T-cell (primary cell): Measurements from ENCODE around the gene SLTM. TPM values are rescaled to one million over a fixed set of nuclear protein-coding genes. Genes with fewer than 3 reads are reported as not detected.
"Not testable (repeated sequence)": the region's sequence is repeated elsewhere in the genome, so short reads cannot be mapped to it uniquely, and the experiment has no call there.

Experiments used
- ATAC-seq, 4 experiments: fragments of 200-7000 bp in 3 of 4; fragments of 150-1000 bp in 1 of 4; cut with Tn5 transposase; replicated peaks in 1 of 4; 1 replicate in 3 of 4; 2 replicates in 1 of 4; pipeline ENCODE4 v1.10.0; 2021; ENCODE audit warnings: moderate library complexity in 3 of 4, mild to moderate bottlenecking in 2 of 4, moderate number of reproducible peaks in 1 of 4
- CTCF ChIA-PET, 2 donors: fragments of 300-600 bp; sonication (Branson Sonifier 250); formaldehyde crosslinking; loops; one replicate each; lab custom pipeline; 2022; ENCODE audit warnings: antibody characterized with exemption in 2 of 2; lab: Charles Lee
- POLR2A ChIA-PET, 2 donors: fragments of 300-600 bp; sonication (Branson Sonifier 250); formaldehyde crosslinking; loops; one replicate each; lab custom pipeline; 2022; ENCODE audit warnings: antibody characterized with exemption in 2 of 2; lab: Charles Lee
- DNase-seq, 35 experiments: peaks; one replicate each; pipeline versions ENCODE4 v3.0.0 to v3.0.0-alpha.2; 2013 to 2023
- H3K27ac ChIP-seq: one replicate; pipeline ENCODE4 v1.5.1; 2013; ENCODE audit warnings: low read length
- H3K27me3 ChIP-seq, 2 experiments: replicated peaks in 1 of 2; 1 replicate in 1 of 2; 2 replicates in 1 of 2; pipeline versions ENCODE4 v1.6.1 to v1.7.0; 2013; ENCODE audit warnings: low read length in 1 of 2, mixed read lengths in 1 of 2; ENCODE audit not compliant: control insufficient read depth in 2 of 2, insufficient read depth in 2 of 2; ENCODE audit errors: extremely low read depth in 1 of 2
- H3K36me3 ChIP-seq, 2 donors: 1 replicate in 1 of 2; 2 replicates in 1 of 2; pipeline versions ENCODE4 v1.6.1 to v1.7.0; 2013; ENCODE audit warnings: low read length in 1 of 2; ENCODE audit not compliant: control insufficient read depth in 2 of 2, insufficient read depth in 1 of 2; ENCODE audit errors: extremely low read depth in 1 of 2
- H3K4me1 ChIP-seq, 2 experiments: 1 replicate in 1 of 2; 2 replicates in 1 of 2; pipeline versions ENCODE4 v1.6.1 to v1.7.0; 2013; ENCODE audit warnings: low read length in 2 of 2, mixed read lengths in 1 of 2; ENCODE audit not compliant: insufficient read depth in 2 of 2, control insufficient read depth in 1 of 2; ENCODE audit errors: extremely low read depth in 1 of 2
- H3K4me3 ChIP-seq, 2 donors: 1 replicate in 1 of 2; 2 replicates in 1 of 2; pipeline versions ENCODE4 v1.5.1 to v1.7.0; 2013; ENCODE audit warnings: mild to moderate bottlenecking in 2 of 2, low read length in 1 of 2, moderate library complexity in 1 of 2; ENCODE audit not compliant: control insufficient read depth in 1 of 2; ENCODE audit errors: extremely low read depth in 1 of 2
- H3K9me3 ChIP-seq: 2 replicates; pipeline ENCODE4 v1.7.0; 2013
- H3K27ac Mint-ChIP-seq, 2 donors: one replicate each; pipeline ENCODE4 v1.8.0; 2020 to 2021; ENCODE audit warnings: mild to moderate bottlenecking in 2 of 2, mixed read lengths in 2 of 2
- H3K27me3 Mint-ChIP-seq, 2 donors: one replicate each; pipeline ENCODE4 v1.8.0; 2021 to 2022; ENCODE audit warnings: mixed read lengths in 2 of 2
- H3K36me3 Mint-ChIP-seq: one replicate; pipeline ENCODE4 v1.8.0; 2021; ENCODE audit warnings: mixed read lengths
- H3K4me1 Mint-ChIP-seq, 3 donors: one replicate each; pipeline ENCODE4 v1.8.0; 2020 to 2022; ENCODE audit warnings: mixed read lengths in 3 of 3, mild to moderate bottlenecking in 1 of 3
- H3K4me3 Mint-ChIP-seq, 3 donors: one replicate each; pipeline ENCODE4 v1.8.0; 2020 to 2022; ENCODE audit warnings: mild to moderate bottlenecking in 3 of 3, mixed read lengths in 3 of 3, moderate library complexity in 3 of 3
- H3K9me3 Mint-ChIP-seq, 3 donors: one replicate each; pipeline ENCODE4 v1.8.0; 2020 to 2022; ENCODE audit warnings: mixed read lengths in 3 of 3
- WGBS: methylation state at CpG from one replicate; pipeline ENCODE4 v1.1.5; 2013; ENCODE audit warnings: missing lambda C conversion rate; ENCODE audit not compliant: insufficient coverage; 5-methylcytosine and 5-hydroxymethylcytosine counted together
- total RNA-seq, 35 experiments: library from RNA in 6 of 35; stranded (reverse) in 6 of 35; fragments of 120-200 nt in 1 of 35; gene quantifications; one replicate each; pipeline versions ENCODE4 v1.2.1 to v1.2.4 and lab custom pipeline; 2013 to 2026

Gene SLTM
- total RNA-seq, 5 donors from 2014 or later (not counting 1 experiment from before 2014, with no cell fraction given): 129 to 172 (median 140) TPM

DNA sequence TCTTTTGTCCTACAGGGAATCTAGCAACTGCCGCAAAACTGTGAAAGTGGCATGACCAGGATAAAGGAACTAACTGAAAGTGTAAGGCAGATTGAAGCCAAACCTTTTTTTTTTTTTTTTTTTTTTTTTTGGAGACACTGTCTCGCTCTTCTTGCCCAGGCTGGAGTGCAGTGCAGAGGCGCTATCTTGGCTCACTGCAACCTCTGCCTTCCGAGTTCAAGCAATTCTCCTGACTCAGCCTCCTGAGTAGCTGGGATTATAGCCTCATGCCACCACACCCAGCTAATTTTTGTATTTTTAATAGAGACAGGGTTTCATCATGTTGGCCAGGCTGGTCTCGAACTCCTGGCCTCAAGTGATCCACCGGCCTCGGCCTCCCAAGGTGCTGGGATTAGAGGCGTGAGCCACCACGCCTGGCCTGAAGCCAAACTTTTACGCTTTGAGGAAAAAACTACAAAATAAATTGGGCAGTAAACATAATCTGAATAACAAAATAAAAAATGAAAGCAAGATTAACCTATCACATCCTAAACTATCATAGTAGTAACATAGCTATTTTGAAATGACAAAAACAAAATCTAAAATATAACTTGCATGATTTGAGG, 9.7 kb downstream of the SLTM start:
- DNase-seq (no peak), ATAC-seq (no peak)
- no peaks in the 10 kb centered on the region for H3K9me3 ChIP-seq
- ChIA-PET CTCF (interaction anchor here in 1 of 2 donors (1.1 kb wide), 1 partner anchor 22 kb away, joined by 6 read pairs; no protein-coding TSS in a partner anchor), POLR2A (interaction anchor here in 1 of 2 donors (0.6 kb wide), 1 partner anchor 8 kb away, joined by 3 read pairs; no protein-coding TSS in a partner anchor)
- peaks cover 26 to 58% (median 42%) of the 10 kb centered on the region in 3 donors for H3K4me1 Mint-ChIP-seq
- no peak overlapping the region for H3K4me3 ChIP-seq
- H3K27me3 ChIP-seq: no peaks in the 10 kb centered on the region
- H3K27me3 Mint-ChIP-seq: no peaks in the 10 kb centered on the region
- peaks cover 12% of the 10 kb centered on the region for H3K36me3 Mint-ChIP-seq
- no CpG with 5 or more reads among the region's 10 CpGs for WGBS
- H3K36me3 ChIP-seq: peaks cover 8 to 41% of the 10 kb centered on the region in 2 donors
- H3K4me3 Mint-ChIP-seq: no peak overlapping the region
- no peak overlapping the region for H3K27ac ChIP-seq
- H3K27ac Mint-ChIP-seq: peak overlapping the region in 1 of 2 donors; percentile 4
- H3K4me1 ChIP-seq: peaks cover 4 to 25% of the 10 kb centered on the region in 2 experiments
- H3K9me3 Mint-ChIP-seq: no peaks in the 10 kb centered on the region

DNA sequence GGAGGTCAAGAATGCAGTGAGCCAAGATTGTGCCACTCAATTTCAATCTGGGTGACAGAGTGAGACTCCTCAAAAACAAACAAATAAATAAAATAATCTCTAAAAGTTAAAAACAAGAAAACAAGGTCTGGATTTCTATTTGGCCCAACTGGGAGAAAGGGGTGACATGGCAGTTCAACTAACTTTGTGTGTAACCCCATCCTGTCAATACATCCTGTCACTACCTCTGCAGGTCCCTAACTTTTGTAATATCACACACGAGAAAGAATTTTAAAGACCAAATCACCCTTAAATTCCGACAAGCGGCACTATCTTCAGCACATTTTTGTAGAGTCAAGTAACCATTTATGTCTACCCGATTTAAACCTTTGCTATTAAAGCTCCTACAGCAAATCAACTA, 10.2 kb downstream of the SLTM start:
- POLR2A ChIA-PET: interaction anchor here in 1 of 2 donors (0.7 kb wide), 1 partner anchor 104 kb away, joined by 6 read pairs; no protein-coding TSS in a partner anchor
- H3K9me3 ChIP-seq: no peaks in the 10 kb centered on the region

DNA sequence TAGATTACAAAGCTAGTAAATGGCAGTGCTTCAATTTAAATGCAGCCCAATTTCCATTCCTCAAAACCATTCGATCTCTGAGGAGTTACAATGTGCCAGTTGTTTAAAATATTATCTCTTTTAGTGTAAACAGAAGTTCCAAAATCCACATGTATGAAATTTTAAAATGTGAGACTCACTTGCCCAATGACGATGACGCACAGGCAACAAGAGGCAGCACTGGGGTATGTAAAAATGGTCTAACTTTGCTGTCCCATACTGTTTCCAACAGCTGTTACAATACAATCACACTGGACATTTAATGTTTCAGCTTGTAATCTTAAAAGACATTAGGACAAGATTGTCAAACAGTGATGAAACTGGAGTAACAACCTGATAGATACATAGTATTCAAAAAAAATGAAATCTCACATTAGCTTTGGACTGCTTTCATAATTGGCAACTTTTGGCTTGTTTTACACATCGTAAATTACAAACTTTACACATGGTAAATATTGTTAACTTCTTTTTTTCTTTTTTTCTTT, 12.2 kb downstream of the SLTM start:
- Histone ChIP-seq H3K27ac (no peak overlapping the region), H3K27me3 (no peaks in the 10 kb centered on the region), H3K4me3 (no peak overlapping the region), H3K36me3 (peaks cover 4 to 28% of the 10 kb centered on the region in 2 donors), H3K4me1 (peaks cover 4 to 26% of the 10 kb centered on the region in 2 experiments), H3K9me3 (no peaks in the 10 kb centered on the region)
- no peak for DNase-seq
- no CpG with 5 or more reads among the region's 4 CpGs for WGBS
- no peak overlapping the region for H3K4me3 Mint-ChIP-seq
- CTCF ChIA-PET: interaction anchor here in 1 of 2 donors (0.7 kb wide), 1 partner anchor 19 kb away, joined by 3 read pairs; no protein-coding TSS in a partner anchor
- H3K27me3 Mint-ChIP-seq: no peaks in the 10 kb centered on the region
- peaks cover 21% of the 10 kb centered on the region for H3K36me3 Mint-ChIP-seq
- POLR2A ChIA-PET: interaction anchor here in 1 of 2 donors (0.5 to 0.6 kb wide), 2 partner anchors 98 to 177 kb away, joined by 4 to 6 read pairs; no protein-coding TSS in a partner anchor
- ATAC-seq: no peak
- no peak overlapping the region for H3K27ac Mint-ChIP-seq
- H3K4me1 Mint-ChIP-seq: peaks cover 30 to 55% (median 50%) of the 10 kb centered on the region in 3 donors
- no peaks in the 10 kb centered on the region for H3K9me3 Mint-ChIP-seq

More for the DNA sequence above, 10.2 kb downstream of the SLTM start:
- Histone ChIP-seq H3K4me1 (peaks cover 4 to 26% of the 10 kb centered on the region in 2 experiments), H3K27ac (no peak overlapping the region), H3K4me3 (no peak overlapping the region), H3K27me3 (no peaks in the 10 kb centered on the region), H3K36me3 (peaks cover 8 to 40% of the 10 kb centered on the region in 2 donors)
- peak overlapping the region in 1 of 2 donors; percentile 4 for H3K27ac Mint-ChIP-seq
- H3K9me3 Mint-ChIP-seq: no peaks in the 10 kb centered on the region
- H3K27me3 Mint-ChIP-seq: no peaks in the 10 kb centered on the region
- DNase-seq: no peak
- WGBS: no CpG with 5 or more reads among the region's 4 CpGs
- H3K4me3 Mint-ChIP-seq: no peak overlapping the region
- peaks cover 26 to 60% (median 43%) of the 10 kb centered on the region in 3 donors for H3K4me1 Mint-ChIP-seq
- no peak for ATAC-seq
- CTCF ChIA-PET: no interaction called here
- H3K36me3 Mint-ChIP-seq: peaks cover 12% of the 10 kb centered on the region

DNA sequence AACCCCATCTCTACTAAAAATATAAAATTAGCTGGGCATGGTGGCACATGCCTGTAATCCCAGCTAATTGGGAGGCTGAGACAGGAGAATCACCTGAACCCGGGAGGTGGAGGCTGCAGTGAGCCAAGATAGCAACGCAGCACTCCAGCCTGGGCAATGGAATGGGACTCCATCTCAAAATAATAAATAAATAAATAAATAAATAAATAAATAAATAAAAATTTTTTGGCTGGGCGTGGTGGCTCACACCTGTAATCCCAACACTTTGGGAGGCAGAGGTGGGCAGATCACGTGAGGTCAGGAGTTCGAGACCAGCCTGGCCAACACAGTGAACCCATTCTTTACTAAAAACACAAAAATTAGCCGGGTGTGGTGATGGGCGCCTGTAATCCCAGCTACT, 13.0 kb downstream of the SLTM start:
- CTCF ChIA-PET, H3K9me3 ChIP-seq, H3K27ac Mint-ChIP-seq, H3K27me3 Mint-ChIP-seq, H3K27me3 ChIP-seq, DNase-seq, H3K27ac ChIP-seq, H3K4me3 ChIP-seq, ATAC-seq, H3K4me3 Mint-ChIP-seq, H3K9me3 Mint-ChIP-seq: not testable (repeated sequence)
- Mint-ChIP-seq H3K36me3 (peaks cover 21% of the 10 kb centered on the region), H3K4me1 (peaks cover 30 to 52% (median 47%) of the 10 kb centered on the region in 3 donors)
- POLR2A ChIA-PET: interaction anchor here in 1 of 2 donors (0.6 kb wide), 1 partner anchor 10 kb away, joined by 3 read pairs; no protein-coding TSS in a partner anchor
- 100% methylated on average over 2 of the region's 7 CpGs for WGBS
- Histone ChIP-seq H3K36me3 (peaks cover 4 to 22% of the 10 kb centered on the region in 2 donors), H3K4me1 (peaks cover 4 to 26% of the 10 kb centered on the region in 2 experiments)

DNA sequence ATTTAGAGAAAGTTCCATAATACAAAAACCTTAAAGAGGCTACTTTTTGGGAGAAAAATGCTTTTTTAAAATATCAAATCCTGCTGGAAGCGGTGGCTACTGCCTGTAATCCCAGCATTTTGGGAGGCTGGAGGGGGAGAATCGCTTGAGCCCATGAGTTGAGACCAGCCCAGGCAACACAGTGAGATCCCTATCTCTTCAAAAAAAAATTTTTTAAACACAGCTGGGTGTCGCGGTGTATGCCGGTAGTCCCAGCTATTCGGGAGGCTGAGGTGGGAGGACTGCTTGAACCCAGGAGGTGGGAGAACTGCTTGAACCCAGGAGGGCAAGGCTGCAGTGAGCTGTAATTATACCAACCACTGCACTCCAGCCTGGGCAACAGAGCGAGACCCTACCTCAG, 14.2 kb downstream of the SLTM start:
- Histone ChIP-seq H3K27ac (no peak overlapping the region), H3K4me3 (no peak overlapping the region), H3K9me3 (no peaks in the 10 kb centered on the region), H3K36me3 (peaks cover 3 to 23% of the 10 kb centered on the region in 2 donors), H3K4me1 (peaks cover 4 to 20% of the 10 kb centered on the region in 2 experiments), H3K27me3 (no peaks in the 10 kb centered on the region)
- Mint-ChIP-seq H3K27ac (no peak overlapping the region), H3K27me3 (no peaks in the 10 kb centered on the region), H3K4me1 (peaks cover 32 to 51% (median 43%) of the 10 kb centered on the region in 3 donors), H3K36me3 (peaks cover 28% of the 10 kb centered on the region), H3K4me3 (no peak overlapping the region), H3K9me3 (no peaks in the 10 kb centered on the region)
- DNase-seq (no peak), ATAC-seq (no peak)
- 100% methylated on average over 2 of the region's 7 CpGs for WGBS
- ChIA-PET CTCF (no interaction called here), POLR2A (interaction anchor here in 1 of 2 donors (0.6 kb wide), 1 partner anchor 257 kb away, joined by 3 read pairs; no protein-coding TSS in a partner anchor)

DNA sequence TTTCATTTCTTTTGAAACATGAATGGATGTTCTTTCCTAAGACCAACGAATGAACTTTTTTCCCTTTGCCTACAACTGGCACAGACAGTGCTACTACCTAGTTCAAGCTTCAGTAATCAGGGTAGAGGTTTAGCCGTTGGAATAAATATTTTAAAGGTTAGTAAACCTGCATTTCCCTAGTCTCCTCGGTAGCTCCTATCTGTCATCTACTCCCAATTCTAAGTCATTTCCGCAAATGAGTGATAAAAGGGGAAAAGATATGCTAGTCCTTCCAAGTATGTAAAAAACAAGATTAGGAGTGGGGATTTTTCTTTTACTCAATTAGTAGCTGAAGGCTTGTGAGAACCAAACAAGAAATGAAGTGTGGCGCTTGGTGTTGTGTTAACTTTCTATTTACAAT, 15.2 kb downstream of the SLTM start:
- ATAC-seq: no peak
- WGBS: no CpG with 5 or more reads among the region's 5 CpGs

More for the DNA sequence above, 15.2 kb downstream of the SLTM start:
- Mint-ChIP-seq H3K4me3 (no peak overlapping the region), H3K27ac (no peak overlapping the region), H3K4me1 (peaks cover 22 to 49% (median 38%) of the 10 kb centered on the region in 3 donors), H3K36me3 (peaks cover 31% of the 10 kb centered on the region), H3K27me3 (no peaks in the 10 kb centered on the region), H3K9me3 (no peaks in the 10 kb centered on the region)
- Histone ChIP-seq H3K4me1 (peaks cover under 1 to 16% of the 10 kb centered on the region in 2 experiments), H3K4me3 (no peak overlapping the region), H3K27me3 (no peaks in the 10 kb centered on the region), H3K9me3 (no peaks in the 10 kb centered on the region), H3K27ac (no peak overlapping the region), H3K36me3 (peaks cover 3 to 33% of the 10 kb centered on the region in 2 donors)
- ChIA-PET POLR2A (interaction anchor here (0.6 to 1.7 kb wide), 2 partner anchors 13 to 45 kb away, joined by 3 to 7 read pairs; no protein-coding TSS in a partner anchor), CTCF (no interaction called here)
- DNase-seq: no peak
